Thoracic aorta (tissue), 2 donors: Measurements from ENCODE around the gene C1orf210. TPM values are rescaled to one million over a fixed set of nuclear protein-coding genes. Genes with fewer than 3 reads are reported as not detected.

ENCODE experiments used
- ATAC-seq: fragments of 150-250 bp; one replicate; pipeline ENCODE4 v1.8.0; 2017; ENCODE audit warnings: low read depth; ENCODE audit not compliant: insufficient number of reproducible peaks, low FRiP score
- DNase-seq: peaks from one replicate; pipeline ENCODE4 v3.0.0-alpha.2; 2020; ENCODE audit warnings: low spot score
- H3K27ac ChIP-seq, 2 donors: fragments of 200-600 bp; sonication (generic); 1 replicate in 1 of 2; 2 replicates in 1 of 2; pipeline ENCODE4 v1.5.1; 2016; ENCODE audit warnings: mild to moderate bottlenecking in 2 of 2, moderate library complexity in 2 of 2
- H3K27me3 ChIP-seq: fragments of 200-600 bp; sonication (generic); replicated peaks from 2 replicates; pipeline ENCODE4 v1.6.0; 2016; ENCODE audit warnings: mild to moderate bottlenecking; ENCODE audit not compliant: insufficient read depth
- H3K36me3 ChIP-seq: fragments of 200-600 bp; sonication (generic); one replicate; pipeline ENCODE4 v1.5.1; 2016
- H3K4me1 ChIP-seq, 2 donors: fragments of 200-600 bp; sonication (generic); 1 replicate in 1 of 2; 2 replicates in 1 of 2; pipeline versions ENCODE4 v1.5.1 to v1.6.0; 2016; ENCODE audit warnings: low read depth in 2 of 2, mild to moderate bottlenecking in 1 of 2; ENCODE audit not compliant: control insufficient read depth in 1 of 2
- H3K4me3 ChIP-seq: fragments of 200-600 bp; sonication (generic); 2 replicates; pipeline ENCODE4 v1.5.1; 2016; ENCODE audit warnings: mild to moderate bottlenecking
- H3K9me3 ChIP-seq: fragments of 200-600 bp; sonication (generic); 2 replicates; pipeline ENCODE4 v1.5.1; 2016
- CTCF ChIP-seq: fragments of 200-600 bp; sonication (generic); IDR thresholded peaks from one replicate; pipeline ENCODE4 v1.5.1; 2019; ENCODE audit warnings: antibody characterized with exemption
- total RNA-seq, 2 donors: library from RNA; depleted of rRNA; stranded (reverse); fragments of >200 nt; gene quantifications; one replicate each; pipeline versions ENCODE4 v1.1.0 to v1.2.3, GENCODE V29; 2016

The C1orf210 gene
- total RNA-seq, 2 donors from 2014 or later: not detected

- Histone ChIP-seq H3K4me1 (no peaks in the 10 kb centered on the region), H3K4me3 (no peak overlapping the region), H3K36me3 (no peaks in the 10 kb centered on the region), H3K27me3 (no peaks in the 10 kb centered on the region), H3K27ac (no peak overlapping the region), H3K9me3 (no peaks in the 10 kb centered on the region)
- TF ChIP-seq CTCF: no peak
- no peak for ATAC-seq
- no peak for DNase-seq
These were observed 18.3 kb upstream of the C1orf210 start for GRCh38 chr1:43303471-43304313.

GRCh38 chr1:43302721-43303470 lies 17.5 kb upstream of the C1orf210 start:
- H3K27me3 ChIP-seq: no peaks in the 10 kb centered on the region
- no peaks in the 10 kb centered on the region for H3K36me3 ChIP-seq
- no peak overlapping the region for H3K27ac ChIP-seq
- no peaks in the 10 kb centered on the region for H3K9me3 ChIP-seq
- H3K4me1 ChIP-seq: no peaks in the 10 kb centered on the region
- no peak for TF ChIP-seq CTCF
- DNase-seq: no peak
- H3K4me3 ChIP-seq: no peak overlapping the region
- no peak for ATAC-seq

- Histone ChIP-seq H3K4me3 (no peak overlapping the region), H3K27ac (no peak overlapping the region)
- no peak for TF ChIP-seq CTCF
These were observed 16.8 kb upstream of the C1orf210 start for GRCh38 chr1:43302201-43302600.

GRCh38 chr1:43300378-43301094 lies 15.2 kb upstream of the C1orf210 start, which contains the start of gene TIE1:
TIE1 (plus strand) TSS chr1:43300982; CDS start chr1:43301072, 90 bp downstream.
- Histone ChIP-seq H3K27me3 (no peaks in the 10 kb centered on the region), H3K4me1 (peaks cover 10 to 16% of the 10 kb centered on the region in 2 donors), H3K9me3 (no peaks in the 10 kb centered on the region), H3K27ac (no peak within 1 kb of the TSS), H3K36me3 (no peaks in the 10 kb centered on the region), H3K4me3 (no peak within 1 kb of the TSS)
- ATAC-seq: no peak
- DNase-seq: no peak
- no peak for TF ChIP-seq CTCF

More at GRCh38 chr1:43302201-43302600, 16.8 kb upstream of the C1orf210 start:
- ATAC-seq (no peak), DNase-seq (no peak)
- no peaks in the 10 kb centered on the region for H3K27me3 ChIP-seq
- no peaks in the 10 kb centered on the region for H3K4me1 ChIP-seq
- no peaks in the 10 kb centered on the region for H3K36me3 ChIP-seq
- no peaks in the 10 kb centered on the region for H3K9me3 ChIP-seq

GRCh38 chr1:43299101-43299500 lies 13.7 kb upstream of the C1orf210 start:
- H3K9me3 ChIP-seq: no peaks in the 10 kb centered on the region
- H3K4me1 ChIP-seq: peaks cover 13 to 28% of the 10 kb centered on the region in 2 donors
- DNase-seq: no peak
- no peak for TF ChIP-seq CTCF
- ATAC-seq: no peak
- no peak overlapping the region for H3K4me3 ChIP-seq
- no peaks in the 10 kb centered on the region for H3K27me3 ChIP-seq
- H3K27ac ChIP-seq: no peak overlapping the region
- no peaks in the 10 kb centered on the region for H3K36me3 ChIP-seq
